HepG2 (cell line): ENCODE measurements around the gene NFAT5. TPM values are rescaled to one million over a fixed set of nuclear protein-coding genes. Genes with fewer than 3 reads are reported as not detected.

Source experiments
- CEBPG ChIP-seq: IDR thresholded peaks from 2 replicates; pipeline ENCODE4 v1.6.1; 2016
- HMG20A ChIP-seq: IDR thresholded peaks from 2 replicates; pipeline ENCODE4 v1.6.1; 2016; ENCODE audit warnings: borderline replicate concordance
- KLF13 ChIP-seq: sonication (generic); formaldehyde crosslinking; IDR thresholded peaks from 2 replicates; pipeline ENCODE4 v1.4.0; 2020; ENCODE audit warnings: mild to moderate bottlenecking, missing genetic modification reagents
- KLF6 ChIP-seq: IDR thresholded peaks from 2 replicates; pipeline ENCODE4 v1.8.0; 2016; ENCODE audit warnings: missing biosample characterization, missing genetic modification reagents
- MED8 ChIP-seq: sonication (generic); formaldehyde crosslinking; IDR thresholded peaks from 2 replicates; pipeline ENCODE4 v1.8.1; 2023; ENCODE audit warnings: mild to moderate bottlenecking, missing genetic modification reagents; ENCODE audit not compliant: insufficient replicate concordance
- NFE2L2 ChIP-seq: fragments of 150-350 bp; IDR thresholded peaks from 2 replicates; pipeline ENCODE4 v1.6.1; 2014; ENCODE audit warnings: low read length
- RFX1 ChIP-seq: fragments of 450-650 bp; IDR thresholded peaks from 2 replicates; pipeline ENCODE4 v1.6.1; 2017
- SIX4 ChIP-seq: sonication (generic); formaldehyde crosslinking; IDR thresholded peaks from 2 replicates; pipeline ENCODE4 v1.4.0; 2020; ENCODE audit warnings: missing genetic modification reagents
- SNAI1 ChIP-seq: sonication (generic); formaldehyde crosslinking; IDR thresholded peaks from 2 replicates; pipeline ENCODE4 v1.5.0; 2020; ENCODE audit warnings: mild to moderate bottlenecking, missing genetic modification reagents, borderline replicate concordance
- ZNF432 ChIP-seq: sonication (generic); formaldehyde crosslinking; IDR thresholded peaks from 2 replicates; pipeline ENCODE4 v1.5.0; 2020; ENCODE audit warnings: missing genetic modification reagents, mild to moderate bottlenecking, borderline replicate concordance
- ZNF720 ChIP-seq: sonication (generic); formaldehyde crosslinking; IDR thresholded peaks from 2 replicates; pipeline ENCODE4 v1.4.0; 2020; ENCODE audit warnings: missing genetic modification reagents
- ZSCAN25 ChIP-seq: sonication (generic); formaldehyde crosslinking; IDR thresholded peaks from 2 replicates; pipeline ENCODE4 v1.8.0; 2022; ENCODE audit warnings: mild to moderate bottlenecking, missing genetic modification reagents
- polyA plus RNA-seq, 8 experiments: library from polyadenylated mRNA; depleted of rRNA in 3 of 8; stranded (reverse) in 7 of 8; unstranded in 1 of 8; fragments of >200 nt; fragmentation: Illumina TruSeq in 4 of 8; extraction: Trizol in 4 of 8; gene quantifications; 2 replicates each; pipeline versions ENCODE4 v1.2.1 to v1.2.3, GENCODE V29; 2011 to 2016; ENCODE audit warnings: low read depth in 4 of 8, missing spikeins in 1 of 8, mixed read lengths in 1 of 8; ENCODE audit not compliant: insufficient read depth in 1 of 8
- total RNA-seq, 5 experiments: library from RNA; depleted of rRNA; stranded (reverse); fragments of >200 nt; fragmentation: Illumina TruSeq; extraction: Trizol; gene quantifications; 2 replicates each; pipeline ENCODE4 v1.2.3, GENCODE V29; 2016; ENCODE audit warnings: low read depth in 1 of 5
- TF ChIP-seq, protein P1 (sequence below), 2 experiments: sonication (generic) in 1 of 2; formaldehyde crosslinking in 1 of 2; IDR thresholded peaks; 2 replicates each; pipeline versions ENCODE4 v1.6.1 to v1.9.0; 2014 to 2022; ENCODE audit warnings: antibody characterized with exemption in 1 of 2, borderline replicate concordance in 1 of 2, inconsistent platforms in 1 of 2, low read depth in 1 of 2, missing genetic modification reagents in 1 of 2
- TF ChIP-seq, protein P2 (sequence below): sonication (generic); formaldehyde crosslinking; IDR thresholded peaks from 2 replicates; pipeline ENCODE4 v1.4.0; 2020; ENCODE audit warnings: mild to moderate bottlenecking, low read depth, missing genetic modification reagents
- TF ChIP-seq, protein P3 (sequence below): sonication (generic); formaldehyde crosslinking; IDR thresholded peaks from 2 replicates; pipeline ENCODE4 v1.5.0; 2020; ENCODE audit warnings: mild to moderate bottlenecking, missing genetic modification reagents, borderline replicate concordance
- TF ChIP-seq, protein P4 (sequence below): sonication (generic); formaldehyde crosslinking; IDR thresholded peaks from 2 replicates; pipeline ENCODE4 v1.5.0; 2020; ENCODE audit warnings: missing genetic modification reagents
- TF ChIP-seq, protein P5 (sequence below): sonication (generic); formaldehyde crosslinking; IDR thresholded peaks from 2 replicates; pipeline ENCODE4 v1.8.1; 2023; ENCODE audit warnings: mild to moderate bottlenecking, missing genetic modification reagents

The NFAT5 gene
- total and polyA plus RNA-seq, 2 of the 13 experiments (the other 11 are each of a cell fraction or from before 2014, with no cell fraction given): 20.5 to 54.3 TPM

DNA sequence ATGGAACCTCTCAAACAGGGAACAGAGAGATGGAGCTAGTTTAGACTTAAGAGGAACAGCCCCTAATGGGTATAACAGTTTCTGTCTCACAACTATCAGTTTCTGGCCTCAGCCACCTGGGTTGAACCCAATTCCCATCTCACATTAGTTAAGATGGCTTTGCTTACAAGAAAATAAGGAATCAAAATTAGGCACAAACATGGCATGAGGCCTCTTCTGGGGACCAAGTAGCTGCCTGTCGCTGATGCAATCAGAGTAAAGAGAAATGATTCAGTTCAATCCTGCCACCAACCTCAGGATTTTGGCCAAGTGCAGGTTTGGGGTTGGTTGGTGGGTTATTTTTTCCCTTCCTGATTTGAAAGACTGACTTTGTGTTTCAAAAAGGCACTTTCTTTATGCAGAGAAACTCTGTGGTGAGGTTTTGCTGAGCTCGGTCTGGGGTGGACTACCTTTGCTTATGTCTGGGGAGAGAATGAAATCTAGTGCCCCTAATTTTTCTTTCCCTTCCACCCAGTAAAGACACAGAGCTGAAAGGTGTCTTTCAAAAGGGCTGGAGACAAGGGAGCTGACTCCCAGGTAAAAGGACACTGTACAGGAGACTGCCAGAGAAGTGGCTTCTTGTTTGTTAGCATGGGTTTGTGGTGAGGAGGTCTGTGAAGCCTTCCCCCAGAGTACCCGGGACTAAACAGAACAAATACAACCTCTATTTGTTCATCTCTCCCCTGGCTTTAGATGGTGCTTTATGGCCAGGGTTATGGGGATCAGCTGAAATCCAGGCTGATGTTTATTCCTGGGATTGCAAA lies 44.8 kb upstream of the NFAT5 start (continued):
- TF ChIP-seq, protein P1, sequence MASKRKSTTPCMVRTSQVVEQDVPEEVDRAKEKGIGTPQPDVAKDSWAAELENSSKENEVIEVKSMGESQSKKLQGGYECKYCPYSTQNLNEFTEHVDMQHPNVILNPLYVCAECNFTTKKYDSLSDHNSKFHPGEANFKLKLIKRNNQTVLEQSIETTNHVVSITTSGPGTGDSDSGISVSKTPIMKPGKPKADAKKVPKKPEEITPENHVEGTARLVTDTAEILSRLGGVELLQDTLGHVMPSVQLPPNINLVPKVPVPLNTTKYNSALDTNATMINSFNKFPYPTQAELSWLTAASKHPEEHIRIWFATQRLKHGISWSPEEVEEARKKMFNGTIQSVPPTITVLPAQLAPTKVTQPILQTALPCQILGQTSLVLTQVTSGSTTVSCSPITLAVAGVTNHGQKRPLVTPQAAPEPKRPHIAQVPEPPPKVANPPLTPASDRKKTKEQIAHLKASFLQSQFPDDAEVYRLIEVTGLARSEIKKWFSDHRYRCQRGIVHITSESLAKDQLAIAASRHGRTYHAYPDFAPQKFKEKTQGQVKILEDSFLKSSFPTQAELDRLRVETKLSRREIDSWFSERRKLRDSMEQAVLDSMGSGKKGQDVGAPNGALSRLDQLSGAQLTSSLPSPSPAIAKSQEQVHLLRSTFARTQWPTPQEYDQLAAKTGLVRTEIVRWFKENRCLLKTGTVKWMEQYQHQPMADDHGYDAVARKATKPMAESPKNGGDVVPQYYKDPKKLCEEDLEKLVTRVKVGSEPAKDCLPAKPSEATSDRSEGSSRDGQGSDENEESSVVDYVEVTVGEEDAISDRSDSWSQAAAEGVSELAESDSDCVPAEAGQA (IDR thresholded peaks at IDR 0.05; ENCODE audit: low read depth): no peak
- TF ChIP-seq, protein P1 (CRISPR knock-in tag; IDR thresholded peaks at IDR 0.05; ENCODE audit: borderline replicate concordance): peak; percentile 80; the same call in 1 of the 2 replicates
- no peak for TF ChIP-seq MED8 (CRISPR knock-in tag)
- TF ChIP-seq, protein P2, sequence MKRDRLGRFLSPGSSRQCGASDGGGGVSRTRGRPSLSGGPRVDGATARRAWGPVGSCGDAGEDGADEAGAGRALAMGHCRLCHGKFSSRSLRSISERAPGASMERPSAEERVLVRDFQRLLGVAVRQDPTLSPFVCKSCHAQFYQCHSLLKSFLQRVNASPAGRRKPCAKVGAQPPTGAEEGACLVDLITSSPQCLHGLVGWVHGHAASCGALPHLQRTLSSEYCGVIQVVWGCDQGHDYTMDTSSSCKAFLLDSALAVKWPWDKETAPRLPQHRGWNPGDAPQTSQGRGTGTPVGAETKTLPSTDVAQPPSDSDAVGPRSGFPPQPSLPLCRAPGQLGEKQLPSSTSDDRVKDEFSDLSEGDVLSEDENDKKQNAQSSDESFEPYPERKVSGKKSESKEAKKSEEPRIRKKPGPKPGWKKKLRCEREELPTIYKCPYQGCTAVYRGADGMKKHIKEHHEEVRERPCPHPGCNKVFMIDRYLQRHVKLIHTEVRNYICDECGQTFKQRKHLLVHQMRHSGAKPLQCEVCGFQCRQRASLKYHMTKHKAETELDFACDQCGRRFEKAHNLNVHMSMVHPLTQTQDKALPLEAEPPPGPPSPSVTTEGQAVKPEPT (CRISPR knock-in tag): no peak
- no peak for TF ChIP-seq NFE2L2
- TF ChIP-seq, protein P3, sequence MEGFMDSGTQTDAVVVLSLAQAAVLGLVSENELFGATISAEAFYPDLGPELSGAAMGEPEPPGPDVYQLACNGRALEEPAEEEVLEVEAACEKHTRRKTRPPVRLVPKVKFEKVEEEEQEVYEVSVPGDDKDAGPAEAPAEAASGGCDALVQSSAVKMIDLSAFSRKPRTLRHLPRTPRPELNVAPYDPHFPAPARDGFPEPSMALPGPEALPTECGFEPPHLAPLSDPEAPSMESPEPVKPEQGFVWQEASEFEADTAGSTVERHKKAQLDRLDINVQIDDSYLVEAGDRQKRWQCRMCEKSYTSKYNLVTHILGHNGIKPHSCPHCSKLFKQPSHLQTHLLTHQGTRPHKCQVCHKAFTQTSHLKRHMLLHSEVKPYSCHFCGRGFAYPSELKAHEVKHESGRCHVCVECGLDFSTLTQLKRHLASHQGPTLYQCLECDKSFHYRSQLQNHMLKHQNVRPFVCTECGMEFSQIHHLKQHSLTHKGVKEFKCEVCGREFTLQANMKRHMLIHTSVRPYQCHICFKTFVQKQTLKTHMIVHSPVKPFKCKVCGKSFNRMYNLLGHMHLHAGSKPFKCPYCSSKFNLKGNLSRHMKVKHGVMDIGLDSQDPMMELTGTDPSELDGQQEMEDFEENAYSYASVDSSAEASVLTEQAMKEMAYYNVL (CRISPR knock-in tag): peak; percentile 90
- TF ChIP-seq HMG20A (CRISPR knock-in tag): peak; percentile 18; the same call in 1 of the 2 replicates
- TF ChIP-seq RFX1: no peak
- TF ChIP-seq, protein P4, sequence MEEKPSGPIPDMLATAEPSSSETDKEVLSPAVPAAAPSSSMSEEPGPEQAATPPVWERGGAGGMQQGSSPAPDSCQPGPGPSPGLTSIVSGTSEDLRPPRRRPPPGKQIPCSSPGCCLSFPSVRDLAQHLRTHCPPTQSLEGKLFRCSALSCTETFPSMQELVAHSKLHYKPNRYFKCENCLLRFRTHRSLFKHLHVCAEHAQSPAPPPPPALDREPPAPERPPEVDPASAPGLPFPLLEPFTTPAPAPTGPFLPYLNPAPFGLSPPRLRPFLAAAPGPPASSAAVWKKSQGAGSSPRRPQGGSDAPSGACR: no peak
- TF ChIP-seq KLF6 (CRISPR knock-in tag): no peak
- no peak for TF ChIP-seq ZSCAN25
- TF ChIP-seq SIX4 (CRISPR knock-in tag): no peak
- no peak for TF ChIP-seq ZNF720 (CRISPR knock-in tag)
- TF ChIP-seq, protein P5, sequence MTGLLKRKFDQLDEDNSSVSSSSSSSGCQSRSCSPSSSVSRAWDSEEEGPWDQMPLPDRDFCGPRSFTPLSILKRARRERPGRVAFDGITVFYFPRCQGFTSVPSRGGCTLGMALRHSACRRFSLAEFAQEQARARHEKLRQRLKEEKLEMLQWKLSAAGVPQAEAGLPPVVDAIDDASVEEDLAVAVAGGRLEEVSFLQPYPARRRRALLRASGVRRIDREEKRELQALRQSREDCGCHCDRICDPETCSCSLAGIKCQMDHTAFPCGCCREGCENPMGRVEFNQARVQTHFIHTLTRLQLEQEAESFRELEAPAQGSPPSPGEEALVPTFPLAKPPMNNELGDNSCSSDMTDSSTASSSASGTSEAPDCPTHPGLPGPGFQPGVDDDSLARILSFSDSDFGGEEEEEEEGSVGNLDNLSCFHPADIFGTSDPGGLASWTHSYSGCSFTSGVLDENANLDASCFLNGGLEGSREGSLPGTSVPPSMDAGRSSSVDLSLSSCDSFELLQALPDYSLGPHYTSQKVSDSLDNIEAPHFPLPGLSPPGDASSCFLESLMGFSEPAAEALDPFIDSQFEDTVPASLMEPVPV (CRISPR knock-in tag): no peak
- TF ChIP-seq SNAI1 (CRISPR knock-in tag): no peak
- TF ChIP-seq CEBPG: peak; percentile 82
- no peak for TF ChIP-seq KLF13
- TF ChIP-seq ZNF432: no peak
